ENCODE data around the gene CCDC184. TPM values are rescaled to one million over a fixed set of nuclear protein-coding genes. Genes with fewer than 3 reads are reported as not detected.

Gene CCDC184
- total RNA-seq, 6 donors from 2014 or later = 0.17 to 1.3 (median 0.93) TPM

- Histone ChIP-seq H3K27me3 (no peaks in the 10 kb centered on the region), H3K4me1 (no peaks in the 10 kb centered on the region), H3K9me3 (no peaks in the 10 kb centered on the region), H3K27ac (no peak overlapping the region), H3K36me3 (no peaks in the 10 kb centered on the region), H3K4me3 (no peak overlapping the region)
- WGBS, 2 donors = 16 to 23% methylated on average over 2 of the region's 2 CpGs
- TF ChIP-seq POLR2A (IDR thresholded peaks at IDR 0.05) = no peak
- TF ChIP-seq, protein P1, sequence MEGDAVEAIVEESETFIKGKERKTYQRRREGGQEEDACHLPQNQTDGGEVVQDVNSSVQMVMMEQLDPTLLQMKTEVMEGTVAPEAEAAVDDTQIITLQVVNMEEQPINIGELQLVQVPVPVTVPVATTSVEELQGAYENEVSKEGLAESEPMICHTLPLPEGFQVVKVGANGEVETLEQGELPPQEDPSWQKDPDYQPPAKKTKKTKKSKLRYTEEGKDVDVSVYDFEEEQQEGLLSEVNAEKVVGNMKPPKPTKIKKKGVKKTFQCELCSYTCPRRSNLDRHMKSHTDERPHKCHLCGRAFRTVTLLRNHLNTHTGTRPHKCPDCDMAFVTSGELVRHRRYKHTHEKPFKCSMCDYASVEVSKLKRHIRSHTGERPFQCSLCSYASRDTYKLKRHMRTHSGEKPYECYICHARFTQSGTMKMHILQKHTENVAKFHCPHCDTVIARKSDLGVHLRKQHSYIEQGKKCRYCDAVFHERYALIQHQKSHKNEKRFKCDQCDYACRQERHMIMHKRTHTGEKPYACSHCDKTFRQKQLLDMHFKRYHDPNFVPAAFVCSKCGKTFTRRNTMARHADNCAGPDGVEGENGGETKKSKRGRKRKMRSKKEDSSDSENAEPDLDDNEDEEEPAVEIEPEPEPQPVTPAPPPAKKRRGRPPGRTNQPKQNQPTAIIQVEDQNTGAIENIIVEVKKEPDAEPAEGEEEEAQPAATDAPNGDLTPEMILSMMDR (IDR thresholded peaks at IDR 0.05) = peak; percentile 68 to 95 (median 84)
- DNase-seq (no peak), ATAC-seq (ENCODE audit: low FRiP score in 2 of 2) (peak in 1 of 2 donors; percentile 74)
Measured at GRCh38 chr12:48165089-48165981, 18.1 kb upstream of the CCDC184 start.

- ATAC-seq (ENCODE audit: low FRiP score in 2 of 2) (no peak), DNase-seq (no peak)
- H3K9me3 ChIP-seq = no peaks in the 10 kb centered on the region
- WGBS, 2 donors = 88 to 90% methylated on average over 18 to 19 of the region's 19 CpGs
- H3K4me1 ChIP-seq = no peaks in the 10 kb centered on the region
- no peaks in the 10 kb centered on the region for H3K36me3 ChIP-seq
- H3K27ac ChIP-seq = no peak overlapping the region
- no peaks in the 10 kb centered on the region for H3K27me3 ChIP-seq
- TF ChIP-seq POLR2AphosphoS5 (IDR thresholded peaks at IDR 0.05) = no peak
- no peak for TF ChIP-seq POLR2A (IDR thresholded peaks at IDR 0.05)
- TF ChIP-seq EP300 (IDR thresholded peaks at IDR 0.05) = no peak
- TF ChIP-seq, protein P1 (IDR thresholded peaks at IDR 0.05) = no peak
- no peak overlapping the region for H3K4me3 ChIP-seq
Measured at GRCh38 chr12:48169011-48169410, 14.4 kb upstream of the CCDC184 start.

DNA sequence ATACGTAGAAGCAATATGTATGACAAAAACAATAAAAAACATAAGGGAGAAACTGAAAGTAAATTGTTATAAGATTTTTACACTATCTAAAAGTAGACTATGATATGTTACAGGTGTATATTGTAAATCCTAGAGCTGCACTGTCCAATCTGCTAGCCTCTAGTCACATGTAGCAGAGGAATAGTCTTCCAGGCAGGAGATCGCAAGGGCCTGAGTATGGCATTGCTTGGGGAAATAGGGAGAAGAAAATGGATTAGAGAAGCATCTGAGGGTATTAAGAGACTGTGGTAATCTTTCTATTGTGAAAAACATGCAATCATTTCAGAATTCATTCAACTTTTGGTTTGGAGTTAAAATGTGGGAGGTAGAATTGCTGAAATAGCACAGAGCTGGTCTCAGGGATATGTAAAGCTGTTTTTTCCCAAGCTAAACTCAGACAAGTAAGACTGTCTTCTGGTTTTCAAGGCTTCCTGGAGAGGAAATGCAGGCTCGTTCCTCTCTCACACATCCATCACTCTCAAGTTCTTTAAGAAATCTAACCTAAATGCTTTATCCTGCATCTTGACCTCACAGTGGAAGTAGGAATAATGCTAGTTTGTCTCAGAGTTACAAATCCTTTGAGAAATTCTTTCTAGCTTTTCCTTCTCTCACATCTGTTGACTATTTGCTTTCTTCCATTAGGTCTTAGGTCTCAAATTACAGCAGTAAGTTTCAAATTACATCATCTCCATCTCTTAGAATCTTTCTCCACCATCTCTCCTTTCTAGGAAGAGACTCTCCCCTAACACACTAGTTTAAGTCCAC, 7.6 kb upstream of the CCDC184 start:
- no peak overlapping the region for H3K27ac ChIP-seq
- H3K36me3 ChIP-seq = no peaks in the 10 kb centered on the region
- peaks cover 0 to 6% (median 2%) of the 10 kb centered on the region in 4 donors for H3K4me1 ChIP-seq
- H3K4me3 ChIP-seq = no peak overlapping the region
- 60% methylated on average over 3 of the region's 3 CpGs for WGBS, 2 donors
- DNase-seq (no peak), ATAC-seq (ENCODE audit: low FRiP score in 2 of 2) (no peak)
- TF ChIP-seq, protein P1 (IDR thresholded peaks at IDR 0.05) = no peak
- TF ChIP-seq EP300 (IDR thresholded peaks at IDR 0.05) (no peak), POLR2A (IDR thresholded peaks at IDR 0.05) (no peak), POLR2AphosphoS5 (IDR thresholded peaks at IDR 0.05) (no peak)
- H3K9me3 ChIP-seq = no peaks in the 10 kb centered on the region
- no peaks in the 10 kb centered on the region for H3K27me3 ChIP-seq

DNA sequence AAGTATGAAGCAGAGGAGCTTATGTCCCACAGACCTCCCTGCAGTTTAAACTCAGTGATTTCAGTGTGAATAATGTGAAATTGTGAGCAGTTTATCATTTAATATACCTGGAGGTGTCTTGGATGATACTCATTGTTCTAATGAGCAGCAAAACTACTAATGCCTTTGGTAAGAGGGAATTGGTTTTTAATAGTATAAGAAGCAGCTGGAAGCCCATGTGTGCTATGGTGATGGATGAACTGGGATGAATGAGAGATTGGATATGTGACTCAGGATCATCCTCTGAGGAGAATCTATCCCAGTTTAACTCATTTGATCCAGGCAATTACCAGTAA, 7.1 kb upstream of the CCDC184 start:
- ATAC-seq (ENCODE audit: low FRiP score in 2 of 2) = no peak
- no peaks in the 10 kb centered on the region for H3K9me3 ChIP-seq
- H3K27ac ChIP-seq = no peak overlapping the region
- no peaks in the 10 kb centered on the region for H3K36me3 ChIP-seq
- H3K4me3 ChIP-seq = no peak overlapping the region
- H3K4me1 ChIP-seq = peaks cover 0 to 6% (median 2%) of the 10 kb centered on the region in 4 donors
- TF ChIP-seq EP300 (IDR thresholded peaks at IDR 0.05) = no peak
- TF ChIP-seq, protein P1 (IDR thresholded peaks at IDR 0.05) = no peak
- TF ChIP-seq POLR2AphosphoS5 (IDR thresholded peaks at IDR 0.05) = no peak
- no peak for TF ChIP-seq POLR2A (IDR thresholded peaks at IDR 0.05)
- no peaks in the 10 kb centered on the region for H3K27me3 ChIP-seq
- no peak for DNase-seq

Measured in upper lobe of left lung (tissue), 6 donors.